ENCODE data around the gene C10orf95.

The C10orf95 gene

GRCh38 chr10:102434394-102435132, 16.8 kb downstream of the C10orf95 start:
- no peak for DNase-seq (ENCODE audit: low read depth)

GRCh38 chr10:102433619-102434046, 17.7 kb downstream of the C10orf95 start:
- DNase-seq (ENCODE audit: low read depth), result no peak

GRCh38 chr10:102432162-102432950, 19.0 kb downstream of the C10orf95 start, which contains the start of gene CUEDC2:
TSS of gene CUEDC2 (minus strand) at chr10:102432574. CDS start at chr10:102425188, 7,386 bp downstream.
- peak; percentile 92 for DNase-seq (ENCODE audit: low read depth)

- DNase-seq (ENCODE audit: low read depth), result no peak
Observed at GRCh38 chr10:102431452-102432124, 19.8 kb downstream of the C10orf95 start.

- no peak for DNase-seq (ENCODE audit: low read depth)
Observed at GRCh38 chr10:102429468-102429867, 21.9 kb downstream of the C10orf95 start.

- DNase-seq (ENCODE audit: low read depth), result no peak
Observed at GRCh38 chr10:102426803-102427287, 24.5 kb downstream of the C10orf95 start.

- no peak for DNase-seq (ENCODE audit: low read depth)
Observed at GRCh38 chr10:102425444-102425843, 25.9 kb downstream of the C10orf95 start.

- no peak for DNase-seq (ENCODE audit: low read depth)
Observed at GRCh38 chr10:102424916-102425315, 26.4 kb downstream of the C10orf95 start.

- DNase-seq (ENCODE audit: low read depth), result no peak
Observed at GRCh38 chr10:102424145-102424544, 27.2 kb downstream of the C10orf95 start.

GRCh38 chr10:102423372-102423968, 27.9 kb downstream of the C10orf95 start:
- no peak for DNase-seq (ENCODE audit: low read depth)

GRCh38 chr10:102422545-102423129, 28.7 kb downstream of the C10orf95 start:
- DNase-seq (ENCODE audit: low read depth), result no peak

GRCh38 chr10:102421757-102422512, 29.4 kb downstream of the C10orf95 start:
- no peak for DNase-seq (ENCODE audit: low read depth)

GRCh38 chr10:102421507-102421756, 29.9 kb downstream of the C10orf95 start:
- no peak for DNase-seq (ENCODE audit: low read depth)

GRCh38 chr10:102420714-102421506, 30.4 kb downstream of the C10orf95 start, which contains the start of gene FBXL15:
TSS of gene FBXL15 (plus strand) at chr10:102420836. CDS start at chr10:102421130, 294 bp downstream.
- peak; percentile 94 for DNase-seq (ENCODE audit: low read depth)

GRCh38 chr10:102420181-102420713, 31.1 kb downstream of the C10orf95 start:
- no peak for DNase-seq (ENCODE audit: low read depth)

GRCh38 chr10:102419269-102420180, 31.8 kb downstream of the C10orf95 start:
- DNase-seq (ENCODE audit: low read depth), result peak; percentile 42

- no peak for DNase-seq (ENCODE audit: low read depth)
Observed at GRCh38 chr10:102418622-102419268, 32.6 kb downstream of the C10orf95 start, which contains the start of gene PSD. TSS of gene PSD (minus strand) at chr10:102418785. CDS start at chr10:102417038, 1,747 bp downstream.

GRCh38 chr10:102416695-102417094, 34.6 kb downstream of the C10orf95 start:
- no peak for DNase-seq (ENCODE audit: low read depth)

All from activated gamma-delta T cell treated with anti-CD3 and anti-CD28 coated beads, Interleukin-2, amount 50 U/mL, for 16 hours (primary cell).